GM21619 (cell line): ENCODE data around the gene RBM20.
"Not testable (repeated sequence)": the region's sequence is repeated elsewhere in the genome, so short reads cannot be mapped to it uniquely, and the experiment has no call there.

ENCODE experiments used
- ATAC-seq: cut with Tn5 transposase; IDR thresholded peaks from one replicate; pipeline ENCODE4 v1.9.1; 2021; ENCODE audit not compliant: unreplicated experiment

RBM20 gene

GRCh38 chr10:110647136-110647430, 2.9 kb downstream of the RBM20 start:
- no peak for ATAC-seq

DNA sequence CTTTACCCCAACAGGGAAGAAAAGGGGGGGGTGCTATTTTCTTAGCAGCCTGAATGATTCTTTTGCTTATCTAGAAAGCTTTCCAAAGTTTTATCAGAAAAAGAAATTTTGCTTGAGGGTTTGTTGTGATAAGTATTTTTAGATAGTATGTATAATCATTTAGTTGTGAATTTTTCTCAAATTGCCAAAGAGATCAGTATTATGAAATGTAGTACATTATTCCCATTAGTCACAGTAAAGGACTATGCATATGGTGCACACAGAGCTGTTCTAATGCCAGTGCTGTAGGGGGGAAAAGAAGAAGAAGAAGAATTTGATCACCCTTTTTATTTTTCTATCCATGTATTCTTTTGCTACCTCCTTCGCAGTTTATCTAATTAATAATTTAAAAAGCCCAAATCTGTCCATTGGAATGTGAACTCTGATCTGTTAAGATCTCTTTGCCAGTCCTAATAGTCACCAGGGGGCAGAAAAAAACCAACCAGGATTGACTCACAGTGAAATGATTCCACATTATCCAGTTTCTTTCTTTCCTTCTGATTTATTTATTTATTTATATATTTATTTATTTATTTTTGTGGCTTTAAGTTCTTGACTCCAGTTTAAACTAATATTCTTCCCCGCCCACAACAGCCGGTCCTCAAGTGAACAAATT, 4.7 kb downstream of the RBM20 start:
- no peak for ATAC-seq

DNA sequence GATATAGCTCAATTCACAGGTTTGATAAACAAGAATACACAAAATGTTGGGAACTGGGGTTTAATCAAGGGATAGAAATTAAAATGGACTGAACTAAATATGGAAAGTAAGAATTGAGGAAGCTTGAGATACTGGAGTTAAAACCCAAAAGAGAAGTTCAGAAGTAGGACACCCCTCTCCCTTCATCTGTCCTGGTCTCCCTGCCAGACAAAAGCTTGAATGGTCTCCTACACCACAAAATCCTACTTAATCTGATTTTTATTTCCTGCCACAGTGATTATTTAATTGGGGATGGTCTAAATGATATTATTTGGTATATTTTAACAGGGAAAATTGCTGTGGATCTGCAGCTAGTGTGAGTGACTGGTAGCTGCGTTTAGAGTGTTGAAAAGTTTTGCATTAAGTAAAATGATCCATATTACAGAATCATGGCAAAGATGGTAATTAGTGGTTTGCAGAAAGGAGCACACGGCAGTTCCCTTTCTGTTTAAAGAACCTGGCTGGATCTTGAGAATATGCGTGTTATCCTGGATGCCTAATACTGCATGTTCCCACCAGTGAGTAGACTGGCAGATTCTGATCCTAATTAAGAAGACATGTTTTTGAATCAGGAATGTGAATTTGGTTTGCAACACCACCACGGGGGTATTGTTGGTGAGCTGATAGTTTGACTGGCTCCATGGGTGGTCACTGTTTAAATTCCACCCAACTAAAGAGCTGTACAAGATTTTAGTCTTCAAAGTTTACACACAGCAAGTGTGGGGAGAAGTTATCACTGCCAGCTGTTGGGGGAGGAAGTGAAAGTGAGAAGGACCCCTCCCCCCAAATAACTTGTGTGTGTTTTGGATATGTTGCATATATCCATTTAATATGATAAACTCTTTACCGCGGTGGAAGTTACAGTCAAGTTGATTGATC, 5.5 kb downstream of the RBM20 start:
- no peak for ATAC-seq

- no peak for ATAC-seq
These were observed 6.1 kb downstream of the RBM20 start for GRCh38 chr10:110650265-110650668.

DNA sequence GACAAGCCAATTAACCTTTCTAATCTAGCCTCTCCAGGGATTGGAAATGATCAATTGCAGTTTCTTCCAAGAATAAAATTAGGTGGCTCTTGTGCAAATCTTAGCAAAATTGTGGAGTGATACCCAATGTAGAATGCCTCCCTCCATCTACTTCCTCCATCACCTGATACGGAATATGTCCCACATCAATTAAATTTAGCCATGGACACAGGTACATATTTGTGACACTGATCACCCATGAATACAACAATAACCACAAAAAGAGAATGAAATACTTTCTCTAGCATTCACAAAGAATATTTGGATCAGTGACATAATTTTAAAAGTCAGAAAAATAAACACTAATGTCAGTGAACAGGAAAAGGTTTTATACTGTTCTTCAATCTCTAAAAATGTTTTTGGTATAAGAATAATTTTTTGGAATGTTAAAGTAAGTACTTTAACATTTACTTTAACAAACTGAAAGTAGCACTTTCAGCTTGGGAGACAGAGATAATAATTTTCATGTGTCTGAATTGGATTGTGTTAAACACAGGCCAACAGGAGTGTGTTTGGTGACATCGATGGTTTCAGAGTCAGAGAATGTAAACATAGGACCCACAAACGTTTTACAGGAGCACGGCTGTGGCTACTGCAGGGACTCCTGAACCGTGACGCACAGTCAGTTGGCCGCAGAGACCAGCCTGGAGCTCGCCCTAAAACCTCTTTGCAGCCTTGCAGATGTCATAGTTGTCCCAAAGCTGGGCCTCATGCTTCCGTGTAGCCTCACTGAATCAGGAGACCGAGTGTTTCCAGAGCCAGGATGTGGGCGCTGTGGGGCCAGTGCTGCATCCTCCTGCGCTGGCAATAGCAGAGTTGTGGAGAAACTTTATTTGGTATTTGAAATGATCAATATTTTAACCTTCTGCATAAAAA, 7.2 kb downstream of the RBM20 start:
- peak; percentile 88 for ATAC-seq

DNA sequence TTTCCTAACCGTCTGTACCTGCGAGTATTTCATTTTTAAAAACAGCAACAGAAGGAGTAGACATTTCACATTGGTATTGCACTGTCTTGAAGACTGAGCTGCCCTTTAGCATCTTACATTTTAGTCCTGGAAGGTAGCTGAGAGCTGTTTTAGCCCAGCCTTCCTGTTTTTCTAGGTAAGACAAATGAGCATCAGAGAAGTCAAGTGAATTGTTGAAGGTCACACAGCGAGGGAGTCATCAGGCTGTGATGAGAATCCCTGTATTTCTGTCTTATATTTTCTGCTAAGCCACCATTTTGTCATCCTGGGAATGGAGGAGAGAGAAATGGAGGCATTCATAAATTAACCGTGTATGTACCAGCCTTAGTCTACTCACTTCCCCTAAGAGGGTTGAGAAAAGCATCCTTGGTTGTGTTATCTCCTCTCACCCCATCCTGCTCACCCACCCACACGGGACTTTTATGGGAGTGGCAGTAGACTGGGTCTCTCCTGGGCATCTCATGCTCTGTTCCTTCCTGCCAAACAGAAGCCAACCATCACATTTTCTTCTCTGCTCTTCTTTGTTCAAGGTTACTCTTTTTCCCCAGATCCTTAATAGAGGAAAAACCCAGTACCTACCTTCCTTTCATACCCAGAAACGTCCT, 8.5 kb downstream of the RBM20 start:
- no peak for ATAC-seq

GRCh38 chr10:110655320-110655719, 11.2 kb downstream of the RBM20 start:
- no peak for ATAC-seq

DNA sequence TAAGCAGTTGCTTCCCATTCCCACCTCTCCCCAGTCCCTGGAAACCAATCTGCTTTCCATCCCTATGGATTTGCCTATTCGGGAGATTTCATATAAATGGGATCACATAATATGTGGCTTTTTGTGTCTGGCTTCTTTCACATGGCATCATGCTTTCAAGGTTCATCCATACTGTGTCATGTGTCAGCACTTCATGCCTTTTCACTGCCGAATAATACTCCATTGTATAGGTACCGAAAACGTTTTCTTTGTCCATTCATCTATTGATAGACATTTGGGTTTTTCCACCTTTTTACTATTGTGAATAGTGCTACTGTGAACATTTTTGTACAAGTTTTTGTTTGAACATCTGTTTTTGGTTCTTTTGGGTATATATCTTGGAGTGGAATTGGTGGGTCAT, 12.5 kb downstream of the RBM20 start:
- ATAC-seq = no peak

DNA sequence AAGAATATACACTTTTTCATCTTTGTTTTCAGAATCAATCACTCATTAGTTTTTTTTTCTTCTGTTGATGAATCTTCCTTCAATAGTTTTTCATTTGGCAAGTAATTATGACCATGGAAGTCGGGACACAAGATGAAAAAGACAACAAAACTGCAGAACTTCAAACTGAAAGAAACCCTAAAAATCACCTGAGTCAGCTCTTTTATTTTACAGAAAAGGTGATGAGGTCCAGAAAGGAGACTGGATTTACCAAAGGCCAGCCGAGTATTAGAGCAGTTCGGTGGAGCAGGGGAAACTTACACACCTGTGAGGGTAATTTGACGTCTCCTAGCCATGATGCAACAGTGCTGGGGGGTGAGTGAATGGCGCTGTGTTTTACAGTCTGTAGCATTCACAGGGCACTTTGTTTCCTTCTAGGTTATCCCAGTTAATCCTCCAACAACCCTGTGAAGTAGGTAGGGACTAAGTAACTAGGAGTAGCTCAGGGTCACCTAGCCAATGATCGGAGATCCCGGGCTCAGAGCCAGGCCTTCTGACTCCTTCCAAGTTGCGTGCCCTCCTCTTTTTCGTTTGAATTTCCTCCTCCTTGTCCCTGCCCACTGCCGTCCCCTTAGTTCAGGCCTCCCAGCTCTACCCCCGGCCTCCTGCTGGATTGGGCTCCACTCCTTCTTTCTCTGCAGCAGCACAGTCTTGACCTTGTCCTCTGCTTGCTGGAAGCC, 14.0 kb downstream of the RBM20 start:
- no peak for ATAC-seq

DNA sequence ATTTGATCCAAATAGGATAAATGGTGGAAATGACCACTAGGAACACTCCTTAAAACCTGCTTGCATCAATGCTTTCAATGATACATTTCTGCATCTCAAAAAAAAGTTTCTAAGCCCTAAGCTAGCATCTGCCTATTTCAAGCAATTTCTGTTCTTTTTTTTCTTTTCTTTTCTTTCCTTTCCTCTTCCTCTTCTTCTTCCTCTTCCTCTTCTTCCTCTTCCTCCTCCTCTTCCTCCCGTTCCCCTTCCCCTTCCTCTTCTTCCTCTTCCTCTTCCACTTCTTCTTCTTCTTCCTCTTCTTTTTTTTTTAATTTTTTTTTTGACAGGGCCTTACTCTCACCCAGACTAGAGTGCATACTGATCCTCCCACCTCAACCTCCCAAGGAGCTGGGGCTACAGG, 15.4 kb downstream of the RBM20 start:
- no peak for ATAC-seq

DNA sequence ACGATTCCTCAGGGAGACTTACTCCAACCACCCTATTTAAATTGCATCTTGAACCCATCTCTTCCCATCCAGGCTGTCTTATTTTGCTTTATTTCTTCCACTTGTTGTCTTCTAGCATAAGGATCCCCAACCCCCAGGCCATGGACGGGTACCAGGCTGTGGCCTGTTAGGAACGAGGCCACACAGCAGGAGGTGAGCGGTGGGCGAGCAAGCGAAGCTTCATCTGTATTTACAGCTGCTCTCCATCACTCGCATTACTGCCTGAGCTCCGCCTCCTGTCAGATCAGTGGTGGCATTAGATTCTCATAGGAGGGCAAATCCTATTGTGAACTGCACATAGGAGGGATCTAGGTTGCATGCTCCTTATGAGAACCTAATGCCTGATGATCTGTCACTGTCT, 16.2 kb downstream of the RBM20 start:
- ATAC-seq = not testable (repeated sequence)

DNA sequence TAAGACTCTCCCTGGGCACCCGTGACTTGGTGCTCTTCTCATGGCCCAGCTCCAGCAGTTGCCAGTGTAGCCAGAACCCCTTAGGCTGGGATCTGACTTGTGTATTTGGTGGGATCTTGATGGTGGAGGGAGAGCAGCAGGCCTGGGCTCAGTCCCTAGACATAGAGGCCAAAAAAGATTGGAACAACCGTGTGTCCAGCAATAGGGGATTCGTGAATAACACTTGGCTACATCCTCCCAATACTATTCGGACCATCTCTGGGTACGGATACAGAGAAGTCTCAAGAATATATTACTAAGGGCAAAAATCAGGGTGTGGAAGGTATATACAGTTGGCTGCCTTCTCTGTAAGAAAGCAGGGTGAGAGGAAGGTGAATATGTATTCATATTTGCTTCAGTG, 17.2 kb downstream of the RBM20 start:
- ATAC-seq = no peak

DNA sequence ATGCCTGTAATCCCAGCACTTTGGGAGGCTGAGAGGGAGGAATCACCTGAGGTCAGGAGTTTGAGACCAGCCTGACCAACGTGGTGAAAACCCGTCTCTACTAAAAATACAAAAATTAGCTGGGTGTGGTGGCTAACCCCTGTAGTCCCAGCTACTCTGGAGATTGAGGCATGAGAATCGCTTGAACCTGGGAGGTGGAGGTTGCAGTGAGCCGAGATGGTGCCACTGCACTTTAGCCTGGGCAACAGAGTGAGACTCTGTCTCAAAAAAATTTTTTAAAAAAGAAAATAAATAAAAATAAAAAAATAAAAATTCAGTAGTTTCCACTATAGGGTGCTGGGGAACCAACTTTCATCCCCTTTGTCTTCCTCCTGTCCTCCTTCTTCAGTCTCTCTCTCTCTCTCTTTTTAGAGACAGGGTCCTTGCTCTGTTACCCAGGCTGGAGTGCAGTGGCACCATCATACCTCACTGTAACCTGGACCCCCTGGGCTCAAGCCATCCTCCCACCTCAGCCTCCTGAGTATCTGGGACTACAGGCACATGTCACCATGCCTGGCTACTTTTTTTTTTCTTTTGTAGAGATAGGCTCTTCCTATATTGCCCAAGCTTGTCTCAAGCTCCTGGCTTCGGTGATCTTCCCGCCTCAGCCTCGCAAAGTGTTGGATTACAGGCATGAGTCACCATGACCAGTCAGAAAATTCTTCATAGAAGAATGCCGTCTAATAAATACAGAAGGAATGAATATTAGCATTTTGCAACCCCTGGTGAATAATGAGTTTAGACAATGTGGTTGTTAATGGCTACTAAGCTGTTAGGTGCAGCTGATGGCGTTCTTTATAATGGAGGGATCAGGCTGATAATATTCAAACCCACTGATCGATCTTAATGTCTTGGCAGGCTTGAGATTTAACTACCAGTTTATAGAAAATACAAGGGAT, 20.6 kb downstream of the RBM20 start:
- no peak for ATAC-seq

DNA sequence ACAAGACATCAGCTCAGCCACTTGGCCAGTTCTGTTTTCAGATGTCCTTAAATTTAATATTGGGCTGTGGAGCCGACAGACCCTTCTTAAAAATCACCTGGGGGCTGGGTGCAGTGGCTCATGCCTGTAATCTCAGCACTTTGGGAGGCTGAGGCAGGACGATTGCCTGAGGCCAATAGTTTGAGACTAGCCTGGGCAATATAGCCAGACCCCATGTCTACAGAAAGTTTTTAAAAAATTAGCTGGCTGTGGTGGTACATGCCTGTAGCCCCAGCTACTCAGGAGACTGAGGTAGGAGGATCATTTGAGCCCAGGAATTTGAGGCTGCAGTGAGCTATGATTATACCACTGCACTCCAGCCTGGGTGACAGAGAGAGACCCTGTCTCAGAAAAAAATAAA, 22.1 kb downstream of the RBM20 start:
- not testable (repeated sequence) for ATAC-seq

GRCh38 chr10:110666673-110667072, 22.5 kb downstream of the RBM20 start:
- ATAC-seq = no peak

GRCh38 chr10:110667620-110668343, 23.6 kb downstream of the RBM20 start:
- ATAC-seq = no peak

DNA sequence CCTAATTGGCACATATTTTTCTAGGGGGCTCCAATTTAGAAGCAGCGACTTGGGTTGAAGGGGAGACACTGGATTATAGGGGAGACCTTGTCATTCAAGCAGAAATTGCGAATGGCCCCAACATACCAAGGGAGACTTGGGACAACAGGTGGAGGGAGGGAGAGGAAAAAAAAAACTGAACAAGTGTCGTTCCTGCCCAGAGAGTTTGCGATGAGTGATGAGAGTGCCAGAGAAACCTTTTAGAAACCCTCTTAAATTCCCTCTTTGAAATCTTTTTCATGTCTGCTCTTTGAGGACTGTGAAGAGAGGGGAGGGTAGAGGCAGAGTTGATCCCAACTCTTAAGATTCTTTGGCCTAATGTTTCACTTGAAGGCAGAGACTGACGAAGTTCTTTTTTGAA, 24.3 kb downstream of the RBM20 start:
- ATAC-seq = no peak

- ATAC-seq = no peak
These were observed 26.2 kb downstream of the RBM20 start for GRCh38 chr10:110670335-110670734.
